ENCODE results near the gene PRM3.

PRM3 gene

GRCh38 chr16:11258553-11259492 is 14.6 kb downstream of the PRM3 start:
- DNase-seq (ENCODE audit: low read depth): no peak

DNA sequence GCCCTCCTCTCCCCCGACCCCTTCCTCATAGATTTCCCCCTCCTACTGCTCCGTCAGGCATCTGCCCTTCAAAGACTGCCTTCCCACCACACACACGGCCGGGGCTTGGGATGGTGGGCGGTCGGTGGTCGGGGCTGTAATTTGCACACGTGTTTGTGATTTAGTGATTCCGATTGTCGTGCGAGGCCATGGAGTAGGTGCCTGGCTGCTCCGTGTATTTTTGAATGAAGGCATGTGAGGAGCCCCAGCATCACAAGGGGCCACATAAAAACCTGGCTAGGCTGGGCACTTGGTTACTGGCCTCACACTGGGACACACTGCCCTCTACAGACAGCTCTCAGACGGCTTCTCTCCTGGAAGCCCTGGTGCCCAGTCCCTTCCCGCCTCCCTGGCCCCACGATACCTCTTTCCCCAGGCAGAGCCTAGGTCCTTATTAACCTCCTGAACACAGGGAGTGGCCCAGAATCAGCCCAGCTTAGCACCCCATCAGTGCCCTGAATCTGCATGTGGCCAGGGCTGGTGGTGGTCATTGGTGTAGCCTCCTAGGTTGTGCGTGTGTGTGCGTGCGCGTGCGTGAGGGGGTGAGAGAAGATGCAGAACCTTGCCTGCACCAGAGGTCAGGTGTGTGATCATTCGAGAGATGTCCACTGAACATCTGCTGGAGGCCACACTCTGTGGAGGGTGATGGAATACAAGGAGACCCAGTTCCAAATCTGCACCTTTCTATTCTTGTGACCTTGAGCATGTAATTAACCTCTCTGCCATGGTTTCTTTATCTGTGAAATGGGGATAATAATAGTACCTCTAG is 16.1 kb downstream of the PRM3 start:
- DNase-seq (ENCODE audit: low read depth): peak; percentile 78

- peak; percentile 38 for DNase-seq (ENCODE audit: low read depth)
Observed at GRCh38 chr16:11256661-11257130, 16.7 kb downstream of the PRM3 start.

GRCh38 chr16:11255737-11256660 is 17.4 kb downstream of the PRM3 start, which contains the start of gene SOCS1:
SOCS1 (minus strand) TSS chr16:11256204; CDS start chr16:11255478, 726 bp downstream.
- peak; percentile 62 for DNase-seq (ENCODE audit: low read depth)

DNA sequence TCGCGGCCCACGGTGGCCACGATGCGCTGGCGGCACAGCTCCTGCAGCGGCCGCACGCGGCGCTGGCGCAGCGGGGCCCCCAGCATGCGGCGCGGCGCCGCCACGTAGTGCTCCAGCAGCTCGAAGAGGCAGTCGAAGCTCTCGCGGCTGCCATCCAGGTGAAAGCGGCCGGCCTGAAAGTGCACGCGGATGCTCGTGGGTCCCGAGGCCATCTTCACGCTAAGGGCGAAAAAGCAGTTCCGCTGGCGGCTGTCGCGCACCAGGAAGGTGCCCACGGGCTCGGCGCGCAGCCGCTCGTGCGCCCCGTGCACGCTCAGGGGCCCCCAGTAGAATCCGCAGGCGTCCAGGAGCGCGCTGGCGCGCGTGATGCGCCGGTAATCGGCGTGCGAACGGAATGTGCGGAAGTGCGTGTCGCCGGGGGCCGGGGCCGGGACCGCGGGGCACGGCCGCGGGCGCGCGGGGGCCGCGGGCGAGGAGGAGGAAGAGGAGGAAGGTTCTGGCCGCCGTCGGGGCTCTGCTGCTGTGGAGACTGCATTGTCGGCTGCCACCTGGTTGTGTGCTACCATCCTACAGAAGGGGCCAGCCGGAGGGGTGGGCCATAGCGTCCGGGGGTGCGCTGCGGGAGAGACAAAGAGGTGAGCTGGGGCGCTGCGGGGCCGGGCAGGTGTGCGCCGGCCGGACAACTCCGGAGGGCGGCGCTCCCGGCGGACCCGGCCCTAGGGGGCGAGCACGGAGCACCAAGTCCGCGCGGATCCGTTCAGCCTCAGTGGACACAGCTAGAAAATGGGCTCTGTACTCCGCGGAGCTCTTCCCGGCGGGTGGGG is 18.3 kb downstream of the PRM3 start:
- DNase-seq (ENCODE audit: low read depth): no peak

- DNase-seq (ENCODE audit: low read depth): no peak
Observed at GRCh38 chr16:11253995-11254912, 19.2 kb downstream of the PRM3 start.

DNA sequence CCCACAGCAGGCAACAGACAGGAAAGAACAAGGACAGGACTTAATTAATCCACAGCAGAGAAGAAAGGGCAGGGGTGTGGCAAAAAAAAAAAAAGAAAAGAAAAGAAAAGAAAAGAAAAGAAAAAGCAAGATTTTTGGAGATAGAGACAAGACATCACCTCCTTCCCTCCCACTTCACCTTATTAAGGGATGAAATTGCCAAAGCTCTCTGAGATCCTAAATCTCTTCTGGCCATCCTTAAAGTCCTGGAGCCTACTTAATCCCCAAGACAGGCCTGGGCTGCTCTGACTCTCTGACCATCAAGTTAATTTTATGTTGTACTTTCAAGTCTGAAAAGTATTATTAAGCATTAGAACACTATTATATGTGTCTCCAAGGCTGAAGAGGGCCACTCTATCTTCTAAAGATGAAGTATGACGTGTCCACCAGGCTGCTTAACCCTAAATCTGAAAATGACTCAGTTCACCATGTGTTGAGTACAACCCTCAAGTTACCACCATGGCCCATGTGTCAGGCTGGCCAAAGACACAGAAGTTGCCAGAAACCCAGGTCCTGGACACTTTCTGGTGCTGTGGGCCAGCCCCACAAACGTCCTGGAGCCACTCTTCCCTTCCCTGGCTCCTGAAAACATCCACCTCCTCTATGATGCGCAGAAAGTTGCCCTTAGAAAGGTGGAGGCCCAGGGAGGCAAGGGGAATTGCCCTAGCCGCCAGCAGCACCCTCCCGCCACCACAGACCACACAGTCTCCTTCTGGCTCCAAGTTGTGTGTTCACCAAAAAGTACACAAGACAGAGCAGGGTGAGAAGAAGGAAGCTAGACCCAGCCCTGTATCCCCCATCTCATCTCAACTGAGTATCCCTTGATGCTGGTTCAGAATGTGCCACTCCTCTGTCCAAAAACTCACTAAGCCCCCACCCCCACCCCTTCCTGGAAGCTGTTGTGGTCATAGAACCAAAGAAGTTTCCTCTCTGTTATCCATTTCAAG is 20.1 kb downstream of the PRM3 start:
- no peak for DNase-seq (ENCODE audit: low read depth)

DNA sequence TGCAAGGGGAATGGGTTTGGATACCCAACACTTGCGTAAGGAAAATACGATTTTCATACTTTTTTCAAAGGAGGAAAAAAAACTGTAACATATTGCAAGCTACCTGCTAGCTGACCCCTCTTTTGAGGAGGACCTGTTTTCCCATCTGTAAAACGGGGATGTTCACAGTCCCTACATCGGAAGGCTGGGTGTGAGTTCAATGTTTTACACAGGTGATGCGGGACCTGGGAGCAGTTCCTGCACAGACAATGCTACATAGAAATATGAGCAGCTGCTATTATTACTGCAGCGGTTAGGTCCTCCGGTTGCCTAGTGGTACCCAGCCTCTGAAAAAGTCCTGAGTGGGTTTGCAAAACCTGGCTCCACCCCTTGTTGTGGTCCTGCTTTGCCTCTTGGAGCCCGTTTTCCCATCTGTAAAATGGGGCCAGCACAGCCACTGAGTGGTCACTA is 20.9 kb downstream of the PRM3 start:
- DNase-seq (ENCODE audit: low read depth): no peak

GRCh38 chr16:11251525-11252481 is 21.6 kb downstream of the PRM3 start:
- no peak for DNase-seq (ENCODE audit: low read depth)

DNA sequence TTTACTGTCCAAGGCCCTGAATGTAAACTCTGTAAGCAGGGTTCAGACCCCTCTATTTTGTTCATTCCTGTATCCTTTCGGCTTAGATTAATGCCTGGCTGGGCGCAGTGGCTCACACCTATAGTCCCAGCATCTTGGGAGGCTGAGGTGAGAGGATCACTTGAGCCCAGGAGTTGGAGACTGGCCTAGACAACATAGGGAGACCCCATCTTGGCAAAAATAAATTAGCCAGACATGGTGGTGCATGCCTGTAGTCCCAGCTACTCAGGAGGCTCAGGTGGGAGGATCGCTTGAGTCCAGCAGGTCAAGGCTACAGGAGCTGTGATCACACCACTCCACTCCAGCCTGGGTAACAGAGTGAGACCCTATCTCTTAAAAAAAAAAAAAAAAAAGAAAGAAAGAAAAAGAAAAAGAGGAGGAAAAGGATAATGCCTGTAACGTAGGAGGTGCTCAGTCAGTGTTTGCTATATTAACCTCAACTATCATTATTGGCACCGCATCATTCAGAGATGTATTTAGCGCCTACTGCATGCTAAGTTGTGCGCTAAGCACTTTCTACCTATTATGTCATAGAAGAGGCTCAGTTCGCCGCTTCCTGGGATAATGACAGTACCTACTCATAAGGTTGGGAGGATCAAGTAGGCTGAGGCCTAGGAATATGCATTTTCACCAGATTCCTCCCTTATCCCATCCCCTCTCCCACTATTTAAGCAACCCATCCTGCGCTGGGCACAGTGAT is 22.5 kb downstream of the PRM3 start:
- no peak for DNase-seq (ENCODE audit: low read depth)

DNA sequence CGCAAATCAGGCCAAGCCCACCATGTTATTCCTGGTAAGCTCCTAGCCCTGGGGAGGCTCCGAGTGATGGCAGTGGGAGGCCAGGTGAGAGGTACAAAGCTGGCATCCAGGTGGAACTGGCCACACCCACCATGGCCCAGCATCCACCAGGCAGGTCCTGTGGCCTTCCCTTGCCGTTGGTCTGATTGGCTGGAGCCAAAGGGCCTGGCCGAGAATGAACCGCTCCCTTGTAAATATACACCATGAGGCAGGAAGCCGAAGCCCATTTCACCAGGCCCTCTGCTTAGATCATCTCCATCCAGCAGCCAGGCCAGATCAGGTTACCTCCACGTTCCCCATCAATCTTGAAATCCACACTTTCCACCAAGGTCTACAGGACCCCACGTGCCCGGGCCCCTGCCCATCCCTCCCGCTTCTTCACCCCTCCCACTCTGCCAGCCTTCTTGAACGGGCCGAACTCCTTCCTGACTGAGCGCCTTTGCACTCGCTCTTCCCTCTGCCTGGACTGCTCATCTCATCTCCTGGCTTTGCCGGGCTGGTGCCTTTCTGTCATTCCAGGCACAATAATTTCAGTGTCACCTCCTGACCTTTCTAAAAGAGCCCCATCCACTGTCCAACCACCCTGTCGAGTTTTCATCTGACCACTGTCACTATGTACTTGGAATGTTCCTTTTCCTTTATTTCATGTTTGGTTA is 23.2 kb downstream of the PRM3 start:
- DNase-seq (ENCODE audit: low read depth): no peak

- no peak for DNase-seq (ENCODE audit: low read depth)
Observed at GRCh38 chr16:11249233-11250061, 24.0 kb downstream of the PRM3 start.

DNA sequence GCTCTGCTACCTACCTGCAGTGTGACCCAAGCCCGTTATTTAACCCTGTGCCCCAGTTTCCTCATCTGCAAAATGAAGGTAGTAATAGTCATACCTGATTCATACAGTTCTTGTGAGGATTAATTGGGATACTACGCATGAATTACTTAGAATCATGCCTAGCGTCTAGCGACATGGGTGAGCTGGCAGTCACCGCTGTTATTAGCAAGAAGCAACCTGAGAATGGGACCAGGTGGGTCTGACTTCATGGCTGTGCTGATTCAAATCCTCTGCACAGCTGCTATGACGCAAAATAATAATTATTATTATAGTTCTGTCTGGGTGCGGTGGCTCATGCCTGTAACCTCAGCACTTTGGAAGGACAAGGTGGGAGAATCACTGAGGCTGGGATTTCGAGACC is 25.3 kb downstream of the PRM3 start:
- DNase-seq (ENCODE audit: low read depth): no peak

DNA sequence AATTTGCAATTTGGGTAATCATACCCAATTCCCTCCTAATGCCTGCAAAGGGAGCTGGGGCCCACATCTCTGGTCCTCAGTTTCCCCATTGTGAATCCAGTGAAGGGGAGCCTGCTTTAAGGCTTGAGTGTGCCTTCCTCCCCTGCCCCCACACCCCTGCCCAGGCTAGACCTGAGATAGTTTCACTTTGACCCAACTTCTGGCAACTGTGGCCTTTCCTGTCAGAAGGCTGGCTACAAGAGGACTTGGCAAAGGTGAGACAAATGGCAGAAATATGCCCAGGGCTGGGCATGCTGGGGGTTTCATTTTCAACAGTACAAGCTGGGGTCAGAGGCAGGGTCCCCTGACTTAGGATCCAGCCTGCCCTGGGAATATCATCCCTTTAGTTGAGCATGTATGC is 27.4 kb downstream of the PRM3 start:
- no peak for DNase-seq (ENCODE audit: low read depth)

DNA sequence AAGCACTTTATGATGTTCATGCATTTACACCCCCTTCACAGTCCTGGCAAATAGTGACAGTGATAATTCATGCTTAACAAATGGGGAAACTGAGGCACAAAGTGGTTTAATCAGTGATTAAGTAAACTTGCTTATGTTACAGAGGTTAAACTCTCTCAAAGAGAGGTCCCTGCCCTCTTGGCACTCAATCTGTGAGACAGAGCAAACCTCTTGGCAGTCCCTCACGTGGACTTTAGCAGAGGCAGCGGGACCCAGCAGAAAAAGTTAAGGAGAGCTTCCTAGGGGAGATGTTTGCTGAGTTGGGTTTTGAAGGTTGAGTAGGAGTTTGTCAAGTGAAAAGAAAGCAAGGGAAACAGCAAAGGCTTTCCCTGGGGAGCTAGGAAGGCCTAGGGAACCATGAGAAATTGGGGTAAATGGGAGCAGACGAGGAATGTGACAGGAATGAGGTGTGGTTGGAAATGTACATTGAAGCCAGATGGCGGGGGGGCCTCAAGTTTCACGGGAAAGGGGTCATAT is 28.1 kb downstream of the PRM3 start:
- no peak for DNase-seq (ENCODE audit: low read depth)

All from stromal cell of bone marrow (primary cell).